LNCAP (cell line): Measurements from ENCODE around the gene HSD17B1.

Experiments used
- TF ChIP-seq, protein P1 (sequence below): fragments of 450-650 bp; IDR thresholded peaks from 2 replicates; pipeline ENCODE4 v1.5.1; 2017; ENCODE audit warnings: mild to moderate bottlenecking

HSD17B1 gene

DNA sequence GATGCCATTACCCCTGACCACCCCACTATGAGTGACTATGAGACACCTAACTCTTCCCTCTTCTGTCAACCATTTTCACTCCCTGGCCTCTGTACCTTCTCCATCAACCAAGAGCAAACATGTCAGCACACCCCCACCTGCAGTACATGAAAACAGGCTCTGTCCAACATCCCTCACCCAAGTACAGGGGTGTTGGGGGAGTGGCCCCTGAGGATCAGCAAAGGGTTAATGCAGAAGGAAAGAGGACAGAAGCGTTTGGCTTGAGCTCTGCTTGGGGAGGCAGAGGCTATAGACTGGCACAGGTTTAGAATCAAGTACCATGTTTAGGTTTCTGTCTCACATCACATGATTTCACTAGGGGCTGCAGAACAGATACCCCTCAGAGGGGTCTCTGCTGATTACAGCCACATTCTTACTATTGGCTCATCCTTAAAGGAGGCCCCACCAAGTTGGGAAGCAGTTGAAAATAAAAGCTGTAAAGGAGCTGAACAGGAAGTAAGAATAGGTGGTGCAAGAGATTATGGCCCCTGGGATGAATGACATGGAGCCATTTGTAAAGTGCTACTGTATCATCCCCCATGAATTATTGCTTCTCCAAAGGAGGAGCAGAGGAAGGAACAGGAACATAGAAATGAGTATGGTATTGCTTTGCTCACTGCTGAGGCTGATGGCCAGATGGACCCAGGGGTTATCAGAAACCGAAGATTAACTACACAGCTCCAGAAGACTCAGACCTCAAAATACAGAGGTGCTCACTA lies 27.2 kb downstream of the HSD17B1 start:
- TF ChIP-seq, protein P1, sequence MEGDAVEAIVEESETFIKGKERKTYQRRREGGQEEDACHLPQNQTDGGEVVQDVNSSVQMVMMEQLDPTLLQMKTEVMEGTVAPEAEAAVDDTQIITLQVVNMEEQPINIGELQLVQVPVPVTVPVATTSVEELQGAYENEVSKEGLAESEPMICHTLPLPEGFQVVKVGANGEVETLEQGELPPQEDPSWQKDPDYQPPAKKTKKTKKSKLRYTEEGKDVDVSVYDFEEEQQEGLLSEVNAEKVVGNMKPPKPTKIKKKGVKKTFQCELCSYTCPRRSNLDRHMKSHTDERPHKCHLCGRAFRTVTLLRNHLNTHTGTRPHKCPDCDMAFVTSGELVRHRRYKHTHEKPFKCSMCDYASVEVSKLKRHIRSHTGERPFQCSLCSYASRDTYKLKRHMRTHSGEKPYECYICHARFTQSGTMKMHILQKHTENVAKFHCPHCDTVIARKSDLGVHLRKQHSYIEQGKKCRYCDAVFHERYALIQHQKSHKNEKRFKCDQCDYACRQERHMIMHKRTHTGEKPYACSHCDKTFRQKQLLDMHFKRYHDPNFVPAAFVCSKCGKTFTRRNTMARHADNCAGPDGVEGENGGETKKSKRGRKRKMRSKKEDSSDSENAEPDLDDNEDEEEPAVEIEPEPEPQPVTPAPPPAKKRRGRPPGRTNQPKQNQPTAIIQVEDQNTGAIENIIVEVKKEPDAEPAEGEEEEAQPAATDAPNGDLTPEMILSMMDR, result no peak

DNA sequence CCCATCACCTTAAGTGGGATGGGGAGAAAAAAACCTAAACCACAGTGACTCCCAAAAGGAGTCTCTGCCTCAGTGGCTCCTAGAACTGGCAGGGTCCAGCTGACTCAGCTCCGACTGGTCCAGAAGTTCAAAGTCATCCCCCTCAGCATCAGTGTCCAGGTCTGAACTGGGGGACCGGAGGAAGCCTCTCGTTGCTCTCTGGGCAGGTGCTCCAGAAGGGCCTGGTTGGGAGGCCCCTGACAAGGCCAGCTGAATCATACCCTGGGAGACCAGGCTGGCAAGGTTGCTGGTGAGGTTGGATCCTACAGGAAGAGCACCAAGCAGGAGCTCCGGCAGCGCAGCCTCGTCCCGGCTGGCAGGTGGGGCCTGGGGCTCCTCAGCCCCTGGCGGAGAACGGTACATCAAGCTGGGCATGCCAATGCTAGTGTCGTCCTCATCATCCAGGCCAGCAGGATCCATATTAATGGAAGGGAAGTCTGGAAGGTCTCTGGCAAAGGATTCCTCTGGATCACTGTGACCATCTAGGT lies 29.1 kb downstream of the HSD17B1 start:
- TF ChIP-seq, protein P1, result no peak

DNA sequence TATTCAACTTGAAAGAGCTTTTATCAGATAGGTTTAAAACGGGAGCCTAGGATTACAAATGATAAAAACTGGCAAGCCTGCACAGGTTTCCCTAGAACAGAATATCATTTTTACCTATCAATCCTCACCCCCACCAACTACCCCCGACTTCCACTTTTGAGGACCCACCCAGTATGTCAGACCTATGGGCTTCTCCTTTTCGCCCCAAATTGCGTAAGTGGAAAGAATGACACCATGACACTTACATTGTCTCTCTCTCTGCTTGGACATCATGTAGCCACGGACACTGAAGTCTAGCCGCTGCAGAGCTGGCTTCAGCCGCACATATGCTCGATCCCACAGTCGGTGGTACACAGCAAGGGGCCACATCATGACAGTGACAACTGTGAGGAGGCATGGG lies 32.2 kb downstream of the HSD17B1 start:
- TF ChIP-seq, protein P1, result no peak

DNA sequence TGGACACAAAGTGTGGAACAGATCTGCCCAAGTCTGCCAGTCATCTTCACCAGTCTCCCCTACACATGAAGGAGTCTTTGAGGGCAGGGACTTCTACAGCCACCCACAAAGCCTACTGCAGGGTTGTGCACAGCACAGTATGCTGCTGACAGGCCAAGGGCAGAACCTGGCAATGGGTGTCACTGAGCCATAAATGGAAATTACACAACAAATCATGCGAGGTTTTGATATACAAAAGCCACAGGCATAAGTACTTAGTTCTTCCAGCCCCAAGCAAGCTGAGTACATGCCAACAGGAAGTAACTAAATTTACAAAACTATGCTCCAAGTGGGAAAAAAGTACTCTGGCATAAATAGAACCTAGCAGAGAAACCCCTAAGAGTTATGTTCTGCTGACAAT lies 32.6 kb downstream of the HSD17B1 start:
- TF ChIP-seq, protein P1, result no peak

DNA sequence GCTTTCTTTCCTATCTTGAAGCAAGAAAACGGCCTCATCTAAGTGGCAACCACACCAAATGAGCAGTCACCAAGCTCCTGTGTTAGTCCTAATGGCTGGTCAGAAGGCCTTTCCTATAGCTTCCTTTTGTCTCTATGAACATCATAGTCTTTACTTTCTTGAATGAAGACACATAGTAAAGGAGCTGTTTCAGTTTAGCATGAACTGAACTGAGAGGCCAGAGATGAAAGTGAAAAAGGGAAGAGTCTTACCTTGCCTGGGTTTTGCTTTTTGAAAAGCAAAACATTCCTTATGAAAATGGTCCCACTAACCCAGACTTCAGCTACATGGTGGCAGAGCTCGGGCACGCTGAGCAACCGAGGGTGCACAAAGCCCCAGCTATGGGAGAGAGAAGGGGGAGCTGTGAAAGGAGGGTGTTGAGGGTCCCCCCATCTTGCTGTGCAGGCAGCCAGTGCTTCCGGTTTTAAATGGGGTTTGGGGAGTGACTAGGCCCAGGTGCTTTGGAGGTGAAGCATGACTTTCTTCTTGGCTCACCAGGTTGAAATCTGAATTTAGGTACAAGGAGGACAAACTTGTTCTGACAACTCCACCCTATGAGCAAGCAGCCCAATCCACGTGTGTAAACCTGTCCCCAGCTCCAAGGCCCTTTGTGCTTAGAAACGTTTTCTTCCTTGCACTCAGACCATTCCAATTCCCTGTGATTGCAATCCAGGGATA lies 33.9 kb downstream of the HSD17B1 start:
- TF ChIP-seq, protein P1, result no peak

DNA sequence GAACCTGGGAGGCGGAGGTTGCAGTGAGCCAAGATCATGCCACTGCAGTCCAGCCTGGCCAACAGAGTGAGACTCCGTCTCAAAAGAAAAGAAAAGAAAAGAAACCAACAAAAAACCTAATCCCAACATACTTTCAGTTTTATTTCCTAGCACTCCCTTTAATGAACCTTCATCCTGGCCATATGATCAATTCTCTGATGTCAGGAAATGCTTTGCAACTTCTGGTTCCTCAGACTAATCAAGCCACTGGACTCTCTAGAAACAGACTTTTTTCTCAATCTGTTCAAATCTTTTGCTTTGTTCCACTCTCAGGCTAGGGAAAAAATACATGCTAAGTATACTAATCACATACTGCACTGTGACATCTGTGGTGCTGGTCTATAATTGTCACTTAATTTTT lies 38.2 kb downstream of the HSD17B1 start:
- TF ChIP-seq, protein P1, result no peak

DNA sequence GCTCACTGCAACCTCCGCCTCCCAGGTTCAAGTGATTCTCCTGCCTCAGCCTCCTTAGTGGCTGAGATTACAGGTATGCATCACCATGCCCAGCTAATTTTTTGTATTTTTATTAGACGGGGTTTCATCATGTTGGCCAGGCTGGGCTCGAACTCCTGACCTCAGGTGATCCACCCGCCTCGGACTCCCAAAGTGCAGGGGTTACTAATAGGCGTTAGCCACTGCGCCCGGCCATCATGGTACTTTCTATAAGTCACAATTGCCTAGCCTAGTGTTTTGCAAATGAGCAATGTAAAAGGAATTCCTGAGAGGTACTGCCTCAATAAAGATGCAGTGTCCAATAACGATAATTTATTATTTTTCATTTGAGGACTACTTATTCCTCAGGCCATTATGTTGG lies 38.7 kb downstream of the HSD17B1 start:
- TF ChIP-seq, protein P1, result no peak
